Measurements from ENCODE around the gene WDR46. TPM values are rescaled to one million over a fixed set of nuclear protein-coding genes. Genes with fewer than 3 reads are reported as not detected.
"Not testable (repeated sequence)": the region's sequence is repeated elsewhere in the genome, so short reads cannot be mapped to it uniquely, and the experiment has no call there.

The WDR46 gene
- total and polyA plus RNA-seq, 4 experiments from 2014 or later = 60.8 to 88.9 (median 66.0) TPM

DNA sequence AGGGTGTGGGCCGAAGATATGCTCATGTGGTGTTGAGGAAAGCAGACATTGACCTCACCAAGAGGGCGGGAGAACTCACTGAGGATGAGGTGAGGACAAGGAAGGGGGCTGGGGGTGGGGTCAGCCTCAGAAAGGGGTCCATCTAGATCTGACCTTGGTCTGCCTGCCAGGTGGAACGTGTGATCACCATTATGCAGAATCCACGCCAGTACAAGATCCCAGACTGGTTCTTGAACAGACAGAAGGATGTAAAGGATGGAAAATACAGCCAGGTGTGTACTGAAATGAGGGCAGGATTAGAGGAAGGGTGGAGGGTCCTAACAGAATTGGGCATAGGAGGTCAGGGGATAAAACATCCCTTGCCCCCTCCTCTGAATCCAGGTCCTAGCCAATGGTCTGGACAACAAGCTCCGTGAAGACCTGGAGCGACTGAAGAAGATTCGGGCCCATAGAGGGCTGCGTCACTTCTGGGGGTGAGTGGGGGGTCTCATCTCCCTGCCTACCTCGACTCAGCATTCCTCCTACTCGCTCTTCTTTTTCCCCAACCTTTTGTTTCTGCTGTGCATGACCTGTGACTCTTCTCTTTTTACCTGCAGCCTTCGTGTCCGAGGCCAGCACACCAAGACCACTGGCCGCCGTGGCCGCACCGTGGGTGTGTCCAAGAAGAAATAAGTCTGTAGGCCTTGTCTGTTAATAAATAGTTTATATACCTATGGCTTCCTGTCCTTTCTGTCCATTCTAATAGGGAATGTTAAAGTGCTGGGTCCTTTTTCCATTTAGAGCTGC is 13.1 kb downstream of the WDR46 start:
- peak overlapping the region; percentile 82 for H3K27ac ChIP-seq (ENCODE audit: low read depth, low read length)
- not testable (repeated sequence) for H3K27me3 ChIP-seq (ENCODE audit: insufficient read depth, low read length); H3K27me3 Mint-ChIP-seq; H3K9me3 Mint-ChIP-seq; H3K9me3 ChIP-seq (ENCODE audit: control insufficient read depth in 1 of 2, low read length in 2 of 2); DNase-seq
- Mint-ChIP-seq H3K27ac (peak overlapping the region; percentile 63 to 97 (median 94)), H3K36me3 (peaks cover 21 to 73% of the 10 kb centered on the region in 2 donors), H3K4me1 (peaks cover 39 to 92% (median 65%) of the 10 kb centered on the region in 4 donors), H3K4me3 (peak overlapping the region; percentile 69 to 92 (median 84))
- H3K36me3 ChIP-seq (ENCODE audit: insufficient read depth, low read length) = peaks cover 41% of the 10 kb centered on the region
- peak overlapping the region in 1 of 2 donors; percentile 79 for H3K4me3 ChIP-seq (ENCODE audit: low read length in 2 of 2)
- ChIA-PET CTCF (ENCODE audit: partially characterized antibody) (interaction anchor here (0.6 to 4.2 kb wide), 7 partner anchors 13 to 149 kb away, joined by 4 to 32 read pairs (median 8); partner anchors contain the start of genes PFDN6 and WDR46), POLR2A (ENCODE audit: partially characterized antibody) (interaction anchor here (0.9 to 8.8 kb wide), 20 partner anchors 9 to 1611 kb away, joined by 3 to 220 read pairs (median 14); partner anchors contain the start of genes CUTA, GPANK1, PFDN6 and RGL2)
- H3K4me1 ChIP-seq (ENCODE audit: insufficient read depth, low read length) = peaks cover 73% of the 10 kb centered on the region
- intact Hi-C loops (cut with micrococcal nuclease) = loop anchor here (10.0 kb wide), 2 partner anchors 299 to 1301 kb away; partner anchors contain the start of gene DXO

GRCh38 chr6:33273924-33274902 is 14.8 kb downstream of the WDR46 start:
- H3K27ac Mint-ChIP-seq = peak overlapping the region; percentile 63 to 100 (median 97)
- H3K36me3 Mint-ChIP-seq = peaks cover 26 to 73% of the 10 kb centered on the region in 2 donors
- Histone ChIP-seq H3K36me3 (ENCODE audit: insufficient read depth, low read length) (peaks cover 36% of the 10 kb centered on the region), H3K9me3 (ENCODE audit: control insufficient read depth in 1 of 2, low read length in 2 of 2) (no peaks in the 10 kb centered on the region), H3K4me3 (ENCODE audit: low read length in 2 of 2) (peak overlapping the region in 1 of 2 donors; percentile 35), H3K27me3 (ENCODE audit: insufficient read depth, low read length) (no peaks in the 10 kb centered on the region), H3K4me1 (ENCODE audit: insufficient read depth, low read length) (peaks cover 81% of the 10 kb centered on the region), H3K27ac (ENCODE audit: low read depth, low read length) (peak overlapping the region; percentile 82)
- ChIA-PET POLR2A (ENCODE audit: partially characterized antibody) (interaction anchor here (1.2 to 8.5 kb wide), 5 partner anchors 9 to 74 kb away, joined by 3 to 220 read pairs (median 3); partner anchors contain the start of genes PFDN6, RXRB and WDR46), CTCF (ENCODE audit: partially characterized antibody) (no interaction called here)
- peaks cover 0 to 5% (median 0%) of the 10 kb centered on the region in 8 donors for H3K9me3 Mint-ChIP-seq
- intact Hi-C loops (cut with micrococcal nuclease) = loop anchor here (5.0 to 10.0 kb wide), 3 partner anchors 143 to 1299 kb away; partner anchors contain the start of genes CUTA and DXO
- no peak for DNase-seq
- H3K4me1 Mint-ChIP-seq = peaks cover 43 to 92% (median 75%) of the 10 kb centered on the region in 4 donors
- H3K4me3 Mint-ChIP-seq = peak overlapping the region; percentile 62 to 100 (median 98)
- H3K27me3 Mint-ChIP-seq = no peaks in the 10 kb centered on the region

- Mint-ChIP-seq H3K4me3 (peak overlapping the region; percentile 96 to 100 (median 98)), H3K27me3 (no peaks in the 10 kb centered on the region), H3K27ac (peak overlapping the region; percentile 97 to 100 (median 99)), H3K9me3 (peaks cover 0 to 5% (median 0%) of the 10 kb centered on the region in 8 donors), H3K36me3 (peaks cover 33 to 74% of the 10 kb centered on the region in 2 donors), H3K4me1 (peaks cover 45 to 87% (median 68%) of the 10 kb centered on the region in 4 donors)
- no peak for DNase-seq
- Histone ChIP-seq H3K4me1 (ENCODE audit: insufficient read depth, low read length) (peaks cover 72% of the 10 kb centered on the region), H3K9me3 (ENCODE audit: control insufficient read depth in 1 of 2, low read length in 2 of 2) (no peaks in the 10 kb centered on the region), H3K27ac (ENCODE audit: low read depth, low read length) (peak overlapping the region; percentile 85), H3K36me3 (ENCODE audit: insufficient read depth, low read length) (peaks cover 39% of the 10 kb centered on the region), H3K4me3 (ENCODE audit: low read length in 2 of 2) (peak overlapping the region; percentile 75 to 90), H3K27me3 (ENCODE audit: insufficient read depth, low read length) (no peaks in the 10 kb centered on the region)
- intact Hi-C loops (cut with micrococcal nuclease) = loop anchor here (5.0 to 10.0 kb wide), 3 partner anchors 144 to 1299 kb away; partner anchors contain the start of genes CUTA and DXO
- ChIA-PET POLR2A (ENCODE audit: partially characterized antibody) (interaction anchor here (0.8 to 8.5 kb wide), 14 partner anchors 9 to 304 kb away, joined by 3 to 220 read pairs (median 25); partner anchors contain the start of genes BRD2, CUTA, PFDN6 and RGL2), CTCF (ENCODE audit: partially characterized antibody) (interaction anchor here (2.5 kb wide), 1 partner anchor 72 kb away, joined by 15 read pairs; no protein-coding TSS in a partner anchor)
Observed at GRCh38 chr6:33273129-33273923, 15.7 kb downstream of the WDR46 start.

DNA sequence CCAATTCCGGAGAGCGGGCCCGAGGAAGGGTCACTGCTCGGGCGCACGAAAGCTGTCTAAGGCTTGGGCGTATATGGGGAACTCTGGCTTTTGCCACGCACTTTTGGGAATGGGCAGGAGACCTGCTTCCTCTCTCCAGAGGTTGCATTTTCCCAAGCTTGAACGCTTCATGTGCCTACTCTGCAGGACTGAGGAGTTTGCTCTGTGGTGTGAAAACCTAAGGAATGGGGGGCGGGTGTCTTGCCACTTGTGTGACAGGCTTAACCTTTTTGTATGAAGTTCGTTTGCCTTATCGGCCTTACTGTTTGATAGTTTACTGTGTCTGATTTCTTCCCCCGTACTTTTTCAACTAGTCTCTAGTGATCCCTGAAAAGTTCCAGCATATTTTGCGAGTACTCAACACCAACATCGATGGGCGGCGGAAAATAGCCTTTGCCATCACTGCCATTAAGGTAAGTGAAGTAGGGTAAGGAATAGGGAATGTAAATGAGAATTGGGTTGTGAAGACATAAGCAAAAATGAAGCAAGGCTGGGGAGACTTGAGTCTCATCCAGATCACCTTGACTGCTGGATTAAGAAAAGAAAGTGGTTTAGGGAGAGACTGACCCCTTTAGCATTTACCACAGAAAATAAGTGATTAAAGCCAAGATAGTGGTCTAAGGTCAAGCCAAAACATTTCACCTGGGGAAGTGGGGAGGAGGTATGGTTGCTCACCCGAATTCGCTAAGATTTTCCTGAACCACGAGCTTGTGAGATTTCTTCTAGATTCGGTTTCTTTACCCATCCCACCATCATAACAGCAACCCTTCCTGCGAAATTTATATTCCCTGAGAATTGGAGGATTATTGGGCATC is 16.5 kb downstream of the WDR46 start:
- peaks cover 48% of the 10 kb centered on the region for H3K36me3 ChIP-seq (ENCODE audit: insufficient read depth, low read length)
- Mint-ChIP-seq H3K4me1 (peaks cover 44 to 81% (median 63%) of the 10 kb centered on the region in 4 donors), H3K36me3 (peaks cover 40 to 77% of the 10 kb centered on the region in 2 donors), H3K4me3 (peak overlapping the region; percentile 96 to 100 (median 98)), H3K9me3 (peaks cover 0 to 5% (median 0%) of the 10 kb centered on the region in 8 donors), H3K27ac (peak overlapping the region; percentile 97 to 100 (median 99)), H3K27me3 (no peaks in the 10 kb centered on the region)
- peak overlapping the region; percentile 85 for H3K27ac ChIP-seq (ENCODE audit: low read depth, low read length)
- ChIA-PET POLR2A (ENCODE audit: partially characterized antibody) (interaction anchor here (0.5 to 5.4 kb wide), 35 partner anchors 8 to 1301 kb away, joined by 3 to 116 read pairs (median 8); partner anchors contain the start of genes BAK1, BRD2, CUTA and DXO), CTCF (ENCODE audit: partially characterized antibody) (interaction anchor here (1.1 to 4.7 kb wide), 9 partner anchors 11 to 118 kb away, joined by 3 to 35 read pairs (median 10); partner anchors contain the start of genes PFDN6, RGL2, WDR46 and ZBTB22)
- H3K9me3 ChIP-seq (ENCODE audit: control insufficient read depth in 1 of 2, low read length in 2 of 2) = no peaks in the 10 kb centered on the region
- H3K27me3 ChIP-seq (ENCODE audit: insufficient read depth, low read length) = no peaks in the 10 kb centered on the region
- peak in 2 of 5 donors; percentile 25 to 46 for DNase-seq
- peak overlapping the region; percentile 75 to 90 for H3K4me3 ChIP-seq (ENCODE audit: low read length in 2 of 2)
- H3K4me1 ChIP-seq (ENCODE audit: insufficient read depth, low read length) = peaks cover 64% of the 10 kb centered on the region
- intact Hi-C loops (cut with micrococcal nuclease) = loop anchor here (1.0 to 10.0 kb wide), 4 partner anchors 72 to 1298 kb away; partner anchors contain the start of genes CUTA, DXO, RXRB and SLC39A7

GRCh38 chr6:33271468-33272274 is 17.4 kb downstream of the WDR46 start, which contains the start of the genes RPS18 and VPS52:
RPS18 (plus strand) TSS chr6:33272075; CDS start chr6:33272120, 45 bp downstream.
VPS52 (minus strand) TSS chr6:33271876; CDS start chr6:33271675, 201 bp downstream.
- POLR2A ChIA-PET (ENCODE audit: partially characterized antibody) = interaction anchor here (0.5 to 5.4 kb wide), 38 partner anchors 9 to 1300 kb away, joined by 3 to 116 read pairs (median 7); partner anchors contain the start of genes BAK1, BRD2, CUTA and DXO
- Histone ChIP-seq H3K27me3 (ENCODE audit: insufficient read depth, low read length) (no peaks in the 10 kb centered on the region), H3K36me3 (ENCODE audit: insufficient read depth, low read length) (peaks cover 56% of the 10 kb centered on the region), H3K4me3 (ENCODE audit: low read length in 2 of 2) (peak within 1 kb of the TSS; percentile 75 to 90), H3K9me3 (ENCODE audit: control insufficient read depth in 1 of 2, low read length in 2 of 2) (no peaks in the 10 kb centered on the region), H3K4me1 (ENCODE audit: insufficient read depth, low read length) (peaks cover 62% of the 10 kb centered on the region), H3K27ac (ENCODE audit: low read depth, low read length) (peak within 1 kb of the TSS; percentile 85)
- peaks cover 43 to 78% (median 61%) of the 10 kb centered on the region in 4 donors for H3K4me1 Mint-ChIP-seq
- H3K27me3 Mint-ChIP-seq = no peaks in the 10 kb centered on the region
- DNase-seq = peak; percentile 95 to 98 (median 96)
- CTCF ChIA-PET (ENCODE audit: partially characterized antibody) = interaction anchor here (0.5 to 4.7 kb wide), 11 partner anchors 10 to 119 kb away, joined by 3 to 35 read pairs (median 9); partner anchors contain the start of genes PFDN6, RGL2, TAPBP and WDR46
- H3K36me3 Mint-ChIP-seq = peaks cover 46 to 82% of the 10 kb centered on the region in 2 donors
- peak within 1 kb of the TSS; percentile 97 to 100 (median 99) for H3K27ac Mint-ChIP-seq
- H3K9me3 Mint-ChIP-seq = peaks cover 0 to 5% (median 0%) of the 10 kb centered on the region in 8 donors
- intact Hi-C loops (cut with micrococcal nuclease) = loop anchor here (1.0 to 10.0 kb wide), 10 partner anchors 18 to 1297 kb away; partner anchors contain the start of genes CUTA, DXO, KIFC1 and PFDN6
- H3K4me3 Mint-ChIP-seq = peak within 1 kb of the TSS; percentile 96 to 100 (median 98)

Data from CD4-positive, alpha-beta memory T cell (primary cell).